K562 (cell line): ENCODE results near the gene GPN1. TPM values are rescaled to one million over a fixed set of nuclear protein-coding genes. Genes with fewer than 3 reads are reported as not detected.

ENCODE experiments used
- ARID2 ChIP-seq: fragments of 450-650 bp; IDR thresholded peaks from 2 replicates; pipeline ENCODE4 v1.6.1; 2017; ENCODE audit warnings: antibody characterized with exemption, mild to moderate bottlenecking
- ATF1 ChIP-seq, 2 experiments: fragments of 450-650 bp in 1 of 2; IDR thresholded peaks; 2 replicates each; pipeline ENCODE4 v1.6.1; 2016; ENCODE audit warnings: missing compliant biosample characterization in 1 of 2, missing genetic modification characterization in 1 of 2
- ATF6 ChIP-seq: sonication (generic); formaldehyde crosslinking; IDR thresholded peaks from 2 replicates; pipeline ENCODE4 v1.4.0; 2020; ENCODE audit warnings: mild to moderate bottlenecking, missing genetic modification reagents
- CGGBP1 ChIP-seq: fragments of 250-450 bp; sonication (Bioruptor Pico); IDR thresholded peaks from 2 replicates; pipeline ENCODE4 v1.9.0; 2021; ENCODE audit warnings: mild to moderate bottlenecking
- CHAMP1 ChIP-seq: fragments of 450-650 bp; IDR thresholded peaks from 2 replicates; pipeline ENCODE4 v1.6.1; 2016; ENCODE audit warnings: mild to moderate bottlenecking
- CXXC5 ChIP-seq: fragments of 250-450 bp; sonication (Bioruptor Pico); IDR thresholded peaks from 2 replicates; pipeline ENCODE4 v1.8.0; 2022; ENCODE audit warnings: inconsistent platforms, mild to moderate bottlenecking, moderate library complexity
- FOXP4 ChIP-seq: sonication (generic); formaldehyde crosslinking; IDR thresholded peaks from 2 replicates; pipeline ENCODE4 v1.8.0; 2022; ENCODE audit warnings: mild to moderate bottlenecking, missing genetic modification reagents, borderline replicate concordance
- GABPA ChIP-seq: fragments of 200-800 bp; sonication (Bioruptor generic); conservative IDR thresholded peaks from 2 replicates; pipeline ENCODE4 v1.6.1; 2016; ENCODE audit warnings: low read depth, missing genetic modification characterization, missing compliant biosample characterization
- HMGN3 ChIP-seq: IDR thresholded peaks from 2 replicates; pipeline ENCODE4 v1.6.1; 2011; ENCODE audit warnings: borderline replicate concordance, low read depth, mild to moderate bottlenecking, mixed read lengths, low read length; ENCODE audit not compliant: insufficient read length; ENCODE audit errors: extremely low read depth
- KDM2B ChIP-seq: fragments of 250-450 bp; sonication (Bioruptor Pico); IDR thresholded peaks from 2 replicates; pipeline ENCODE4 v1.8.0; 2021; ENCODE audit warnings: mild to moderate bottlenecking, moderate library complexity
- LCOR ChIP-seq: sonication (generic); formaldehyde crosslinking; IDR thresholded peaks from 2 replicates; pipeline ENCODE4 v1.8.0; 2022; ENCODE audit warnings: mild to moderate bottlenecking, missing genetic modification reagents
- MTA1 ChIP-seq: fragments of 450-650 bp; IDR thresholded peaks from 2 replicates; pipeline ENCODE4 v1.6.1; 2017; ENCODE audit warnings: borderline replicate concordance
- MTA3 ChIP-seq: fragments of 450-650 bp; formaldehyde crosslinking; IDR thresholded peaks from 2 replicates; pipeline ENCODE4 v1.6.1; 2017; ENCODE audit warnings: mild to moderate bottlenecking, borderline replicate concordance
- NELFE ChIP-seq: IDR thresholded peaks from 2 replicates; pipeline ENCODE4 v1.6.1; 2011; ENCODE audit warnings: mild to moderate bottlenecking; ENCODE audit not compliant: insufficient read depth, insufficient read length
- PCBP1 ChIP-seq: fragments of 200-400 bp; formaldehyde crosslinking; IDR thresholded peaks from 2 replicates; pipeline ENCODE4 v1.6.1; 2018; ENCODE audit warnings: mild to moderate bottlenecking, low read depth, low read length; ENCODE audit not compliant: poor library complexity, severe bottlenecking
- TARDBP ChIP-seq: fragments of 450-650 bp; IDR thresholded peaks from 2 replicates; pipeline ENCODE4 v1.6.1; 2016
- ZBTB1 ChIP-seq: sonication (generic); formaldehyde crosslinking; IDR thresholded peaks from 2 replicates; pipeline ENCODE4 v1.8.1; 2023; ENCODE audit warnings: missing genetic modification reagents, low read depth, mild to moderate bottlenecking, borderline replicate concordance
- ZNF212 ChIP-seq: fragments of 450-650 bp; formaldehyde crosslinking; IDR thresholded peaks from 2 replicates; pipeline ENCODE4 v1.4.0; 2020; ENCODE audit warnings: mild to moderate bottlenecking
- ZNF398 ChIP-seq: fragments of 250-450 bp; sonication (Bioruptor Pico); IDR thresholded peaks from 2 replicates; pipeline ENCODE4 v1.8.0; 2021; ENCODE audit warnings: moderate library complexity, mild to moderate bottlenecking, inconsistent platforms
- polyA plus RNA-seq, 8 experiments: library from polyadenylated mRNA; depleted of rRNA in 4 of 8; stranded (reverse) in 5 of 8; unstranded in 3 of 8; fragments of >200 nt; fragmentation: Nextera tagmentation in 2 of 8; fragmentation: Illumina TruSeq in 1 of 8; extraction: Ambion mirVana in 2 of 8; extraction: Trizol in 1 of 8; gene quantifications; 2 replicates each; pipeline versions ENCODE4 v1.2.1 to v1.2.3, GENCODE V29; 2011 to 2014; ENCODE audit warnings: inconsistent platforms in 1 of 8, missing spikeins in 1 of 8
- total RNA-seq, 7 experiments: library from RNA; depleted of rRNA in 6 of 7; stranded (reverse); fragments of >200 nt in 6 of 7; fragmentation: Illumina TruSeq in 2 of 7; extraction: Trizol in 2 of 7; gene quantifications; 2 replicates each; pipeline versions ENCODE4 v1.2.1 to v1.2.3, GENCODE V29; 2011 to 2021; ENCODE audit warnings: low replicate concordance in 1 of 7

Gene GPN1
- total and polyA plus RNA-seq, 9 of the 15 experiments (the other 6 are each of a cell fraction or from before 2014, with no cell fraction given), result 23.4 to 171 (median 48.2) TPM

- TF ChIP-seq ZNF398 (CRISPR knock-in tag), result no peak
- TF ChIP-seq FOXP4 (CRISPR knock-in tag), result no peak
- no peak for TF ChIP-seq ZNF212 (CRISPR knock-in tag)
- no peak for TF ChIP-seq GABPA (tag)
- TF ChIP-seq HMGN3, result no peak
- no peak for TF ChIP-seq KDM2B (CRISPR knock-in tag)
- no peak for TF ChIP-seq MTA1
- no peak for TF ChIP-seq CHAMP1
- TF ChIP-seq CGGBP1, result no peak
- TF ChIP-seq MTA3, result peak; percentile 52; the same call in 1 of the 2 replicates
- no peak for TF ChIP-seq TARDBP
- TF ChIP-seq ATF1 (CRISPR knock-in tag; IDR thresholded peaks at IDR 0.05), result no peak
- 0 out of 2 replicates have a peak, but pooled peaks have one; percentile 23 for TF ChIP-seq ATF1 (tag; IDR thresholded peaks at IDR 0.05)
- no peak for TF ChIP-seq ZBTB1 (CRISPR knock-in tag)
- peak; percentile 75 for TF ChIP-seq LCOR (CRISPR knock-in tag)
- TF ChIP-seq NELFE, result no peak
- TF ChIP-seq ATF6, result no peak
- peak; percentile 69; the same call in 1 of the 2 replicates for TF ChIP-seq ARID2
- TF ChIP-seq PCBP1, result no peak
- no peak for TF ChIP-seq CXXC5 (CRISPR knock-in tag)
Measured at GRCh38 chr2:27683390-27684071, 54.7 kb downstream of the GPN1 start (continued).
